ENCODE data around the gene KLHL29. TPM values are rescaled to one million over a fixed set of nuclear protein-coding genes. Genes with fewer than 3 reads are reported as not detected.

KLHL29 gene
- total RNA-seq, 1 experiment from 2014 or later: 16.7 TPM

GRCh38 chr2:23603156-23603555 is 218.2 kb downstream of the KLHL29 start:
- no peak overlapping the region for H3K4me2 ChIP-seq (ENCODE audit: low read length)
- ATAC-seq (no peak), DNase-seq (ENCODE audit: low read depth, low spot score) (no peak)
- TF ChIP-seq SIN3A (IDR thresholded peaks at IDR 0.05; ENCODE audit: low read depth): no peak
- TF ChIP-seq ELF1 (IDR thresholded peaks at IDR 0.05; ENCODE audit: borderline replicate concordance, low read depth): no peak
- TF ChIP-seq ZFX (IDR thresholded peaks at IDR 0.05): no peak
- TF ChIP-seq SRF (IDR thresholded peaks at IDR 0.05; ENCODE audit: low read depth): no peak
- no peak for TF ChIP-seq ZBTB33 (IDR thresholded peaks at IDR 0.05; ENCODE audit: extremely low read depth, insufficient replicate concordance, low read length)
- no peak for TF ChIP-seq MAX (IDR thresholded peaks at IDR 0.05)
- TF ChIP-seq ATF3 (IDR thresholded peaks at IDR 0.05): no peak
- intact Hi-C loops (cut with micrococcal nuclease): no loop called here
- H3K4me1 ChIP-seq (ENCODE audit: control insufficient read depth in 1 of 2, insufficient read depth in 2 of 2, low read length in 2 of 2): 0 out of 4 replicates have a peak, but pooled peaks cover 0 to 3% of the 10 kb centered on the region in 2 experiments
- H3K4me3 ChIP-seq (replicated peaks in 1 of 2; ENCODE audit: low read depth in 1 of 2, low read length in 2 of 2): no peak overlapping the region
- H3K9me3 ChIP-seq (ENCODE audit: control insufficient read depth in 1 of 2, insufficient read depth in 1 of 2, low read depth in 1 of 2, low read length in 2 of 2): no peaks in the 10 kb centered on the region; a peak in 1 of 4 replicates
- no peaks in the 10 kb centered on the region for H3K9me2 ChIP-seq (ENCODE audit: insufficient read depth)
- BruUV-seq (replicated peaks): no TSS peak
- no peaks in the 10 kb centered on the region for H3K79me2 ChIP-seq (ENCODE audit: insufficient read depth, low read length)
- H2AFZ ChIP-seq (ENCODE audit: low read depth, low read length, poor library complexity, severe bottlenecking): no peak overlapping the region
- H3K27me3 ChIP-seq (ENCODE audit: insufficient read depth, low read length): no peaks in the 10 kb centered on the region
- POLR2A ChIA-PET: no interaction called here
- no peak overlapping the region for H3K9ac ChIP-seq (ENCODE audit: low read length)
- CTCF ChIA-PET: no interaction called here
- no peaks in the 10 kb centered on the region for H4K20me1 ChIP-seq (ENCODE audit: insufficient read depth)
- H3K27ac ChIP-seq (ENCODE audit: low read depth, low read length): no peak overlapping the region
- no peaks in the 10 kb centered on the region for H3K36me3 ChIP-seq (ENCODE audit: control insufficient read depth in 1 of 2, insufficient read depth in 2 of 2, low read length in 2 of 2)
- RAD21 ChIA-PET (ENCODE audit: low non-redundant PET in 1 of 2, low total read pairs in 2 of 2, uncharacterized antibody in 2 of 2, unreplicated experiment in 2 of 2): no interaction called here

GRCh38 chr2:23603581-23603980 is 218.6 kb downstream of the KLHL29 start:
- POLR2A ChIA-PET: no interaction called here
- no TSS peak for BruUV-seq (replicated peaks)
- TF ChIP-seq SIN3A (IDR thresholded peaks at IDR 0.05; ENCODE audit: low read depth): no peak
- no peak for TF ChIP-seq SP1 (IDR thresholded peaks at IDR 0.05; ENCODE audit: low read depth)
- no peak for TF ChIP-seq ATF3 (IDR thresholded peaks at IDR 0.05)
- no peak for TF ChIP-seq ZBTB33 (IDR thresholded peaks at IDR 0.05; ENCODE audit: extremely low read depth, insufficient replicate concordance, low read length)
- no peak for TF ChIP-seq ELF1 (IDR thresholded peaks at IDR 0.05; ENCODE audit: borderline replicate concordance, low read depth)
- no peak for TF ChIP-seq YY1 (IDR thresholded peaks at IDR 0.05; ENCODE audit: extremely low read depth, insufficient replicate concordance, low read depth, low read length)
- TF ChIP-seq CBX3 (IDR thresholded peaks at IDR 0.05; ENCODE audit: low read depth): no peak
- no peak for TF ChIP-seq EZH2 (IDR thresholded peaks at IDR 0.05)
- TF ChIP-seq MAX (IDR thresholded peaks at IDR 0.05): no peak
- no peak for TF ChIP-seq CTCF (IDR thresholded peaks at IDR 0.05 in 2 of 3, conservative IDR thresholded peaks at IDR 0.05 in 1 of 3; ENCODE audit: borderline replicate concordance in 1 of 3, insufficient read depth in 1 of 3, low read depth in 2 of 3, low read length in 2 of 3)

More at GRCh38 chr2:23603581-23603980, 218.6 kb downstream of the KLHL29 start:
- DNase-seq (ENCODE audit: low read depth, low spot score) (no peak), ATAC-seq (no peak)
- no peak overlapping the region for H3K4me2 ChIP-seq (ENCODE audit: low read length)
- H3K9me2 ChIP-seq (ENCODE audit: insufficient read depth): no peaks in the 10 kb centered on the region
- H3K27me3 ChIP-seq (ENCODE audit: insufficient read depth, low read length): no peaks in the 10 kb centered on the region
- no peak overlapping the region for H2AFZ ChIP-seq (ENCODE audit: low read depth, low read length, poor library complexity, severe bottlenecking)
- H4K20me1 ChIP-seq (ENCODE audit: insufficient read depth): no peaks in the 10 kb centered on the region
- H3K27ac ChIP-seq (ENCODE audit: low read depth, low read length): no peak overlapping the region
- 0 out of 4 replicates have a peak, but pooled peaks cover 0 to 3% of the 10 kb centered on the region in 2 experiments for H3K4me1 ChIP-seq (ENCODE audit: control insufficient read depth in 1 of 2, insufficient read depth in 2 of 2, low read length in 2 of 2)
- ChIA-PET RAD21 (ENCODE audit: low non-redundant PET in 1 of 2, low total read pairs in 2 of 2, uncharacterized antibody in 2 of 2, unreplicated experiment in 2 of 2) (no interaction called here), CTCF (no interaction called here)
- no peaks in the 10 kb centered on the region for H3K36me3 ChIP-seq (ENCODE audit: control insufficient read depth in 1 of 2, insufficient read depth in 2 of 2, low read length in 2 of 2)
- no peak overlapping the region for H3K9ac ChIP-seq (ENCODE audit: low read length)
- H3K79me2 ChIP-seq (ENCODE audit: insufficient read depth, low read length): no peaks in the 10 kb centered on the region
- H3K4me3 ChIP-seq (replicated peaks in 1 of 2; ENCODE audit: low read depth in 1 of 2, low read length in 2 of 2): no peak overlapping the region
- no peaks in the 10 kb centered on the region; a peak in 1 of 4 replicates for H3K9me3 ChIP-seq (ENCODE audit: control insufficient read depth in 1 of 2, insufficient read depth in 1 of 2, low read depth in 1 of 2, low read length in 2 of 2)
- intact Hi-C loops (cut with micrococcal nuclease): no loop called here
